Osteocyte (in vitro differentiated cells): ENCODE data around the gene PTGDS. TPM values are rescaled to one million over a fixed set of nuclear protein-coding genes. Genes with fewer than 3 reads are reported as not detected.

ENCODE experiments used
- DNase-seq: peaks from one replicate; pipeline ENCODE4 v3.0.0; 2021; ENCODE audit warnings: mixed read lengths; ENCODE audit not compliant: unreplicated experiment; ENCODE audit errors: extremely low spot score
- H3K27ac Mint-ChIP-seq: one replicate; pipeline ENCODE4 v1.8.0; 2021; ENCODE audit warnings: mild to moderate bottlenecking, mixed read lengths; ENCODE audit not compliant: unreplicated experiment
- H3K27me3 Mint-ChIP-seq: one replicate; pipeline ENCODE4 v1.8.0; 2021; ENCODE audit warnings: mixed read lengths; ENCODE audit not compliant: unreplicated experiment
- H3K36me3 Mint-ChIP-seq: one replicate; pipeline ENCODE4 v1.8.0; 2021; ENCODE audit warnings: mixed read lengths; ENCODE audit not compliant: unreplicated experiment
- H3K4me1 Mint-ChIP-seq: one replicate; pipeline ENCODE4 v1.8.0; 2021; ENCODE audit warnings: mixed read lengths; ENCODE audit not compliant: unreplicated experiment
- H3K4me3 Mint-ChIP-seq: one replicate; pipeline ENCODE4 v1.8.0; 2021; ENCODE audit warnings: mild to moderate bottlenecking, moderate library complexity, mixed read lengths; ENCODE audit not compliant: unreplicated experiment
- H3K9me3 Mint-ChIP-seq: one replicate; pipeline ENCODE4 v1.8.0; 2021; ENCODE audit warnings: mixed read lengths; ENCODE audit not compliant: unreplicated experiment
- total RNA-seq: library from RNA; stranded (reverse); gene quantifications from 2 replicates; pipeline ENCODE4 v1.2.1, GENCODE V29; 2021
- TF ChIP-seq, protein P1 (sequence below): fragments of 200-600 bp; sonication (generic); IDR thresholded peaks from 2 replicates; pipeline ENCODE4 v1.5.0; 2021; ENCODE audit warnings: antibody characterized with exemption, mild to moderate bottlenecking, moderate library complexity

Gene PTGDS
- total RNA-seq, 1 donor from 2014 or later, result 123 TPM

DNA sequence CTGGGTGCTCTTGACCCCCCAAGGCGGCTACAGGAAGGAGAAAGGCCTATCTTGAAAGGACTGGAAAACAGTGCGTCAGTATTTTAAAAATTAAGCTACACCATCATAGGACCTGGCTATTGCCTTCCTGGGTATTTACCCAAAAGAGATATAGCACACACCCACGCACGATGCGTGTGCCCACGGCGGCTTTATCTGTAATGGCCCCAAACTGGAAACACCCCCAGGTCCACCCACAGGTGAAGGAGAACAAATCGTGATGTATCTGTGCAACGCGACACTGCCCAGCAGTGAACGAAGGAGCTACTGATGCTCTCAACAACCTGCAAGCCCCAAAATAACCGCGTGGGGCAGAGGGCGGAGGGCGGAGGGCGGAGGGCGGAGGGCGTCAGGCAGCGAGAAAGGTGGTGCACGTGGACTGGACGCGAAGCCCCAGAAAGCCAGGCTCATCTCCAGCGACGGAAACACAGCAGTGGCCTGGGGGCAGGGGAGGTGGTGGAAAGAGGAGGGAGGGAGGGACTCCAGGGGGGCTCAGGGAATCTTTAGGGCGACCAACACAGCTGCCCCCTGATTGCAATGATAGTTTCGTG, 12.4 kb upstream of the PTGDS start:
- Mint-ChIP-seq H3K9me3 (no peaks in the 10 kb centered on the region), H3K36me3 (no peaks in the 10 kb centered on the region), H3K4me1 (peaks cover 19% of the 10 kb centered on the region), H3K27me3 (peaks cover 3% of the 10 kb centered on the region), H3K4me3 (no peak overlapping the region), H3K27ac (no peak overlapping the region)
- no peak for DNase-seq
- TF ChIP-seq, protein P1, sequence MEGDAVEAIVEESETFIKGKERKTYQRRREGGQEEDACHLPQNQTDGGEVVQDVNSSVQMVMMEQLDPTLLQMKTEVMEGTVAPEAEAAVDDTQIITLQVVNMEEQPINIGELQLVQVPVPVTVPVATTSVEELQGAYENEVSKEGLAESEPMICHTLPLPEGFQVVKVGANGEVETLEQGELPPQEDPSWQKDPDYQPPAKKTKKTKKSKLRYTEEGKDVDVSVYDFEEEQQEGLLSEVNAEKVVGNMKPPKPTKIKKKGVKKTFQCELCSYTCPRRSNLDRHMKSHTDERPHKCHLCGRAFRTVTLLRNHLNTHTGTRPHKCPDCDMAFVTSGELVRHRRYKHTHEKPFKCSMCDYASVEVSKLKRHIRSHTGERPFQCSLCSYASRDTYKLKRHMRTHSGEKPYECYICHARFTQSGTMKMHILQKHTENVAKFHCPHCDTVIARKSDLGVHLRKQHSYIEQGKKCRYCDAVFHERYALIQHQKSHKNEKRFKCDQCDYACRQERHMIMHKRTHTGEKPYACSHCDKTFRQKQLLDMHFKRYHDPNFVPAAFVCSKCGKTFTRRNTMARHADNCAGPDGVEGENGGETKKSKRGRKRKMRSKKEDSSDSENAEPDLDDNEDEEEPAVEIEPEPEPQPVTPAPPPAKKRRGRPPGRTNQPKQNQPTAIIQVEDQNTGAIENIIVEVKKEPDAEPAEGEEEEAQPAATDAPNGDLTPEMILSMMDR, result no peak

DNA sequence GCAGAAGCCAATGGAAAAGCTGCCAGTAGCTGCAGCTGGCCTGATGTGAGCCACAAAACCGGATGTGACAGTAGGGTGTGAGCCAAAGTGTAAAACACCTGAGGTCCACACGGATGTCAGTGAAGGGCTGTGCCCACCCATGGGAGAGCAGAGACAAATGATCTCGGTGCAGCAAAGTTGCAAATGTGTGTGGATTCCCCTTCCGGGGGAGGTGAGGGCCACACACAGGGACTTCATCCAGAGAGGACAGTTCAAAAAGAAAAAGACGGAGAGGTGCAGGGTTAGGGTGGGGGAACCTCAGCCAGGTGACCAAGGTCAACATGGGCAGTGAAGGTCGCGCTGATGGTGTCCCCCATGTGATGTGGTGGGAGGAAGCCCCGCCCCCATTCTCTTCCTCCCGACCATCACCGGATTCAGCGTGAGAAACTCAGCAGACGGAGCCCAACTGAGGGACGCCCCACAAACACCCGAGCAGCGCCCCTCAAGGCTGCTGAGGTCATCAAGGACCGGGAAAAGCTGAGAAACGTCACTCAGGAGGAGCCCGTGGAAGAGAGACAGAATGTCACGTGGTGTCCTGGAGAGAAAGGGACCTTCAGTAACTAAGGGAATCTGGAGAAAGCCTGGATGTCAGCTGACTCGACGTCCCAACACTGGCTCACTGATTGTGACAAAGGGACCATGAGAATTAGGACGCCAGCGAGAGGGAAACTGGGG, 11.4 kb upstream of the PTGDS start:
- no peak overlapping the region for H3K4me3 Mint-ChIP-seq

DNA sequence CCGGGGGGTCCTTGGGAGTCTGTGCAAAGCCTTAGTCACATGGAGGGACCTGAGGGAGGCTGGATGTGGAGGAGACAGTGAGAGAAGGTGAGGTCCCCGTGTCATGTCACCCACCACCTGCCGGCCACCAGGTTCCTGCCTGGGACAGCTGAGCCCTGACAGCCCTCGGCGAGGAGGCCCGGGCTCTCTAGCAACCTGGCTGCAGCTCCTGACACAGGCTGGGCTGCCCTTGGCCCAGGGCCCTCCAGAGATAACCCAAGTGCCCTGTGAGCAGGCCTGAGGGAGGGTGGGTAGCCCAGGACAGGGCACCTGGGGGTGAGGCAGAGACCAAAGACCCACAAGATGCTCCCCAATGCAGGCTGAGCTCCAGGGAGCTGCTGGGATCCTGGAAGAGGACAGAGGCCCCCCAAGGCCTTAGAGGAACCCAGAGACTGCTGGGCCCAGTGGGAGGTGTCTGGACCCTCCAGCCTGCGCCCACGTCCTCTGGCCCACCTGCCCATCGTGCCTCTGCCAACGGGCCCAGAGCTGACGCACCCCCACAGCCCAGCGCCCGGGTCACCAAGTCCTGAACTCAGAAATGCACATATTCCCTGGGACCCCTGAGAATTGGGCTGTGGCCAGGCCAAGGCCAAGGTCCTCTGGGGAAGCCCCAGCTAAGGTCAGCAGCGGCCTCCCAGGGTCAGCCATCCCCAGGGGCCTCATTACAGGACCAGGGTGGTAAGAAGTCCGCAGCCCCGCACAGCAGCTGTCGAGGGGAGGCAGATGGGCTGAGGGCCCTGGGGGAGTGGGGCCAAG, 8.8 kb upstream of the PTGDS start:
- DNase-seq, result no peak
- TF ChIP-seq, protein P1, result no peak
- Mint-ChIP-seq H3K9me3 (no peaks in the 10 kb centered on the region), H3K27ac (no peak overlapping the region), H3K27me3 (peaks cover 3% of the 10 kb centered on the region), H3K4me1 (peaks cover 2% of the 10 kb centered on the region), H3K4me3 (no peak overlapping the region), H3K36me3 (no peaks in the 10 kb centered on the region)

More for the DNA sequence above, 11.4 kb upstream of the PTGDS start:
- Mint-ChIP-seq H3K9me3 (no peaks in the 10 kb centered on the region), H3K27me3 (peaks cover 3% of the 10 kb centered on the region), H3K36me3 (no peaks in the 10 kb centered on the region), H3K4me1 (peaks cover 14% of the 10 kb centered on the region), H3K27ac (no peak overlapping the region)
- TF ChIP-seq, protein P1, result no peak
- DNase-seq, result no peak

DNA sequence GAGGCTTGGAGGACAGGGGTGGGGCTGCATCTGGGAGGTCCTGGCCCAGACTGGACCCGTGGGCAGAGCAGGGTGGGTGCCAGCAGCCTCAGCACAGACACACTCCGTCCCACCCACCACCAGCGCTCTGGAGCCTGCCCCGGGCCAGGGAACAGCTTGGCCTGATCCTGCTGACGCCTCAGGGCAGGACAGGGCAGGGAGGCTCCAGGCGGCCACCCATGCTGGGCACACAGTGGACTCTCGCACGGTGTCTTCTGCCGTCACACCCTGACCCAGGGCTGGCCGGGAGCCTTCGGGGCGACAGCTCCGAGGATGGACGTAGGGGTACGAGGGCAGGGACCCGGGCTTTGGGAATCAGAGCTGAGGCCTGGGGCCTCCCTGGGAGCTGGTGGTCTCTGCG, 8.2 kb upstream of the PTGDS start:
- H3K4me3 Mint-ChIP-seq, result no peak overlapping the region
- H3K9me3 Mint-ChIP-seq, result no peaks in the 10 kb centered on the region
- TF ChIP-seq, protein P1, result no peak
- H3K36me3 Mint-ChIP-seq, result no peaks in the 10 kb centered on the region
- no peak for DNase-seq
- H3K4me1 Mint-ChIP-seq, result peaks cover 2% of the 10 kb centered on the region
- peaks cover 3% of the 10 kb centered on the region for H3K27me3 Mint-ChIP-seq
- no peak overlapping the region for H3K27ac Mint-ChIP-seq

DNA sequence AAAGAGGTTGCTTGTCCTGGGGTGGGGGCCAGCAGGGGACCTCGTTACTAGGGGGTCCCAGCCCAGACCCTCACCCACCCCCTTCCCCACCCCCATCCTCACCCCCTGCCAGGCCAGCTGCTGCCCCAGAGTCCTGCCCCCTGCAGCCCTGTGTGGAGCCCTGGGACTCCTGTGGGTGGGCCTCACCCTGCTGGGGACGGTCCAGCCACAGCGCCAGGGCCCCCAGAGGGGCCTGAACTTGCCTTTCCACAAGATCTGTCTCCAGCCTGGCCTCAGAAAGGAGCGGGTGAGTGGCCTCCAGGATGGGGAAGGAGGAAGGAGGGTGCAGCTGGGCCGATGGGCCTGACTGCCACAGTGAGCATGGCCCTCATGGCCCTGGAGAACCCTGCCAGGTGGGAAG, 7.5 kb upstream of the PTGDS start:
- TF ChIP-seq, protein P1, result no peak
- Mint-ChIP-seq H3K27me3 (peaks cover 3% of the 10 kb centered on the region), H3K4me3 (no peak overlapping the region), H3K9me3 (no peaks in the 10 kb centered on the region), H3K36me3 (no peaks in the 10 kb centered on the region), H3K27ac (no peak overlapping the region), H3K4me1 (no peaks in the 10 kb centered on the region)
- no peak for DNase-seq
